NCI-H146 treated with DMSO at 0.1 percent for 48 hours (cell line): ENCODE data around the gene RIBC2.
"Not testable (repeated sequence)": the region's sequence is repeated elsewhere in the genome, so short reads cannot be mapped to it uniquely, and the experiment has no call there.

Experiments used
- DNase-seq: peaks from one replicate; lab custom pipeline; 2025; ENCODE audit not compliant: unreplicated experiment; lab: John Stamatoyannopoulos, UW

The RIBC2 gene

DNA sequence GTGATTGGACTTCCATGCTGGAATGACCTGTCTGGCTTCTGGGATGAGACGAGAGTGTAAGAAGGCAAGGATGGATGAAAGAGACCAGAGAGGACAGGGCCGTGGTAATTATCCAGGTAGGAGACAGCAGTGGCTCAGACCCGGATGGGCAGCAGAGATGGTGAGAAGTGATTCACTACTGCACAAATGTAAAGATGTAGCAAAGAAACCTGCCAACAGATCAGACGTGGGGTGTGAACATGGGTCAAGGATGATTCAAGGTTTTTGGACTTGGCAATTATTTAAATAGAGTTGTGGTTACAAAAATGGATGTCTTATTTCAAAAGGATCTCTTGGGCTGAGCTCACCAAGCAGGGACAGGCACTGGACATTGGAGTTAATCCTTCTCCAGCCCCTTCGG is 32.7 kb downstream of the RIBC2 start:
- DNase-seq = no peak

DNA sequence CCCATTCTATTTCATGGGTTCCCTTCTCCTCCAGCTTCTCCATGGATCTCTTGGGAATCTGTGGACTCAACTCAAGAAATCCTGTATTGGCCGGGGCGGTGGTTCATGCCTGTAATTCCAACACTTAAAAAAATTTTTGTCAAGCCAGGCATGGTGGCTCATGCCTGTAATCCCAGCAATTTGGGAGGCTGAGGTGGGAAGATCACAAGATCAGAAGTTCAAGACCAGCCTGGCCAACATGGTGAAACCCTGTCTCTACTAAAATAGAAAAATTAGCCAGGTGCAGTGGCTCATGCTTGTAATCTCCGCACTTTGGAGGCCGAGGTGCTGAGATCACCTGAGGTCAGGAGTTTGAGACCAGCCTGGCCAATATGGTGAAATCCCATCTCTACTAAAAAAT is 34.1 kb downstream of the RIBC2 start:
- DNase-seq = not testable (repeated sequence)

DNA sequence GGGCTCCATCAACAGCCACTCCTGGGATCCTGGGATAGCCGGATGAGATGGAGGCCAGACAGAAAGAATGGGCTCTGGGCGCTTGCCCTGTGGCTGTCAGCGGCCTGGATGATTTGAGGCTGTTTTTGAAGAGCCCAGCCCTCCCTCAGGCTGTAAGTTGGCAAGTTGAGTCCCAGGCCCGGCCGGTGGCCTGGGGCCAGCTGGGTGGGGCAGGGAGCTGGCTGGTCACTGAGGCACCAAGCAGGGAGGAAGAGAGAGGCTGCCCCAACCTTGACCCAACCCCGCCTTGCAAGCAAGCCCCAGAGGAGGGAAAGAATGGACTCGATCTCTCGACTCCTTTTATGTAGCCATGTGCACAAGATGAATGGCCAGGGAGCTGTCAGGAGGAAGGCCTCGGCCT is 34.9 kb downstream of the RIBC2 start:
- DNase-seq = no peak

DNA sequence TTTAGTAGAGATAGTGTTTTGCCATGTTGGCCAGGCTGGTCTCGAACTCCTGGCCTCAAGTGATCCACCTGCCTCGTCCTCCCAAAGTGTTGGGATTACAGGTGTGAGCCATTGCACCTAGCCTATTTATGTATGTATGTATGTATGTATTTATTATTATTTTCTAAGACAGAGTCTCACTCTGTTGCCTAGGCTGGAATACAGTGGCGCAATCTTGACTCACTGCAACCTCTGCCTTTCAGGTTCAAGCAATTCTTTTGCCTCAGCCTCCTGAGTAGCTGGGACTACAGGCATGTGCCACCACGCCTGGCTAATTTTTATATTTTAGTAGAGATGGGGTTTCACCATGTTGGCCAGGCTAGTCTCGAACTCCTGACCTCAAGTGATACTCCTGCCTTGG is 35.9 kb downstream of the RIBC2 start:
- DNase-seq = not testable (repeated sequence)

DNA sequence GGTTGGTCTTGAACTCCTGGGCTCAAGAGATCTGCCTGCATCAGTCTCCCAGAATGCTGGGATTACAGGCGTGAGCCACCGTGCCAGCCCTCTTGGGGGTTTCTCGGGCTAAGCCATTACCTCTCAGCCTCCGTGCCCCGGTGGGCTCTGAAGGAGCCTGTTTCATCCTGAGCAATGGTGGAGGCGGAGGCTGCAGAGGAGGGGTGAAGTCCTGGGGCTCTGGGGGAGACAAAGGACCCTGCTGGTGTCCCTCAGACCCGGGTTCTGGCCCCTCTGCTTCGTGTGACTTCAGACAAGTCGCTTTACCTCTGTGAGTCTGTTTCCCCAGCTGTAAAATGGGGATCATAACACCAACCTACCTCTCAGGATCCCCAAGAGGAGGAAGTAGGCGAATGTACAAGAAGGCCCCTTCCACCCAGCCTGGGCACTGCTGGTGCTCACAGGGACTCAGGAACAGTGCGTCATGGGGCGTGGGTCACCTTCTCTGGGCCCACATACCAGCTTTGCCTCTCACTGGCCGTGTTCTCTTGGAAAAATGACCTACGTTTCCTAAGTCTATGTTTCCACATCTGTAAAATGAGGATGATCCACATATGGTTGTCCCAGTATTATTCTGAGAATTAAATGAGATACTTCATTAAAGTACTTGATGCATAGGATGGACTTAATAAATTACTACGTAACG is 36.8 kb downstream of the RIBC2 start:
- no peak for DNase-seq

- no peak for DNase-seq
Observed at GRCh38 chr22:45450921-45451651, 37.6 kb downstream of the RIBC2 start.

DNA sequence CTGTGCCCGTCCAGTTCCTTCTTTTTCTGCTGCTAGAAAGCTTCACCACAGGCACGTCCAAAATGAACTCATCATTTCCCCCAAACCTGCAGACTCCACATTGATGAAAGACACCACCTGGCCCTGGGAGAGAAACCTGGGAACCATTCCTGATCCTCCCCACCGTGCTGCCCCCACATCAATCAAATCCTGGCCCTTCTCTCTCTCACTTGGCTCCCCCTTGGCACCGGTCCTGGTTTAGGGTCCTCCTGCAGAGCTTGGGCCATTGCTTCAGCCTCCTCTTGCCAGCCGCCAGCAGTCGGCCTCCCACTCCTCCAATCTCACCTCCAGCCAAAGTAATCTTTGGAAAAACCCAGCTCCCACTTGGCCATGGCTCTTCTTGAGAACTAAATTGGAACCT is 38.5 kb downstream of the RIBC2 start:
- DNase-seq = no peak

GRCh38 chr22:45452565-45453379 is 39.3 kb downstream of the RIBC2 start:
- no peak for DNase-seq

DNA sequence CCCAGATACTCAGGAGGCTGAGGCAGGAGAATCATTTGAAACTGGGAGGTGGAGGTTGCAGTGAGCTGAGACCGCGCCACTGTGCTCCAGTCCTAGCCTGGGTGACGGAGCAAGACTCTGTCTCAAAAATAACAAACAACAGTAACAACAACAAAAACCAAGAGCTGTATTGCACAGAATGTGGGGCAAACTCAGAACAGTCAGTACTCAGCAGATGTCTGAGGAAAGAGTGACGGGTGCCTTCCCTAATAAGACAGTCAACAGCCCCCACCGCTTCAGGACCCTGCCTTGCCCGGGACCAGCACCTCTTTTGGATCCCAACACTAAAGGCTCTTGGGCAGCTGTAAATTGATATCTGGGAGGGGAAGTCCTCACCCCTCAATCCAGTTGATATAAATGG is 40.3 kb downstream of the RIBC2 start:
- DNase-seq = no peak

- no peak for DNase-seq
Observed at GRCh38 chr22:45454275-45454674, 40.8 kb downstream of the RIBC2 start.

DNA sequence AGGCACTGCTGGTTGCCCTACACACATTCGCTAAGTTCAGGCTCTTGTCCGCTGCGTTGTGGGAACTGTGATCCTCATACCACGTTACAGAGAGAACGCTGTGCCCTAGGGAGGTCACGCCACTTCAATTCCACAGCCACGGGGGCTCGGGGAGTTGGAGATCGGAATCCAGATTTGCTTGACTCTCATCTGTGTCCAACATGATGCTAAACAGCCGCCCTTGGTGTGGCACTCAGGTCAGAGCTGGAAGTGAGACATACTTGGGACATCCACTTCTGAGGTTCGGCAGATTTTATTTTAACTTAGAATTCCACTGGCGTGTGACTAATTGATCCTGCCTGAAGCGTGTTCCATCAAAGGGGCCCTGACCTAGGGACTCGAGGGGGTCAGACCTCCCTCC is 41.7 kb downstream of the RIBC2 start:
- DNase-seq = no peak

- DNase-seq = no peak
Observed at GRCh38 chr22:45455621-45456020, 42.1 kb downstream of the RIBC2 start.

DNA sequence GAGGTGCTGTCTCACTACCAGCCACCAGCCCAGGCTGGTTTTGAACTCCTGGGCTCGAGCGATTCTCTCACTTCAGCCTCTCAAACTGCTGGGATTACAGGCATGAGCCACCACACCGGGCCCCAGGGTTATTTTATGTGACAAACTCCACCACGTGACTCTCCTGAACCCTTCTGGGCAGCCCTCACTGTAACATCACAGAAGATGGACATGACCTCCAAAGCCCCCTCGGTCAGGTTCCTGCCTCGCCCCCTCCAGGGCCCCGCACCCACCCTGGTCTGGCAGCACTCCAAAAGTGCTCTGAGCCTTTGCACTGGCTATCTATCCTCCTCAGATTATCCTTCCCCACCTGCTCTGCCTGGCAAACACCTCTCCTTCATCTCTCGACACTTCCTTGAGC is 43.3 kb downstream of the RIBC2 start:
- DNase-seq = no peak

GRCh38 chr22:45458532-45458931 is 45.0 kb downstream of the RIBC2 start:
- DNase-seq = no peak

DNA sequence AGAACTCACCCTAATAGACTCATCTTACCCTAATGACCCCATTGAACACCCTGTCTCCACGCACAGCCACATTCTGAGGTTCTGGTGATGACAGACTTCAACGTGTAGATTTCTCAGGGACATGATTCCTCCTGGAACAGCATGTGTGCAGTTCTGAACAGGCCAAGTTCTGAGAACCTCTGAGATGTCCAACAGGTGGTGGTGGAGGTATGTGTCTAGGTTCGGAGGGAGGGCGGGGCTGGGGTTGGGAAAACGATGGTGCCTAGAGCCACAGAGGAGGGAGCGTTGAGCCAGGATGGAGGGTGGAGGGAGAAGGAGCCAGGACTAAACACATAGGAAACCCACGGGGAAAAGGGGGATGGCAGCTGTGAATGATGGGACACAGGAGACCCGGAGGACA is 45.7 kb downstream of the RIBC2 start:
- no peak for DNase-seq

- no peak for DNase-seq
Observed at GRCh38 chr22:45460288-45461109, 47.0 kb downstream of the RIBC2 start.

- DNase-seq = no peak
Observed at GRCh38 chr22:45462034-45462655, 48.7 kb downstream of the RIBC2 start.

DNA sequence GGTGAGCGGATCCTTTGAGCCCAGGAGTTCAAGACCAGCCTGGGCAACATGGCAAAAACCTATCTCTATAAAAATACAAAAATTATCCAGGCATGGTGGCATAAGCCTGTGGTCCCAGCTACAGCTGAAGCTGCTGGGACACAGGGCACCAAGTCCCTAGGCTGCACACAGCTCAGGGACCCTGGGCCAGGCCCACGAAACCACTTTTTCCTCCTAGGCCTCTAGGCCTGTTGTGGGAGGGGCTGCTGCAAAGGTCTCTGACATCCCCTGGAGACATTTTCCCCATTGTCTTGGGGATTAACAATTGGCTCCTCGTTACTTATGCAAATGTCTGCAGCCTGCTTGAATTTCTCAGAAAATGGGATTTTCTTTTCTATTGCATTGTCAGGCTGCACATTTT is 50.2 kb downstream of the RIBC2 start:
- DNase-seq = not testable (repeated sequence)

DNA sequence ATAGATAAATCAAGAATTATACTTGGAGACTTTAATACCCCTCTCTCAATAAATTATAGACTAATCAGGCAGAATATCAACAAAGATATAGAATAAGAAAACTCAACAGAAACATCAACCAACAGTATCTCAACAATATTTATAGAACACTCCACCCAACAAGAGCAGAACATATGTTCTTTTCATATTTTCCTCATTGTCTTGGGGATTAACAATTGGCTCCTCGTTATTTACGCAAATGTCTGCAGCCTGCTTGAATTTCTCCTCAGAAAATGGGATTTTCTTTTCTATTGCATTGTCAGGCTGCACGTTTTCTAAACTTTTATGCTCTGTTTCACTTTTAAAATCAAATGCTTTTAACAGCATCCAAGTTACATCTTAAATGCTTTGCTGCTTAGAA is 52.1 kb downstream of the RIBC2 start:
- DNase-seq = no peak

DNA sequence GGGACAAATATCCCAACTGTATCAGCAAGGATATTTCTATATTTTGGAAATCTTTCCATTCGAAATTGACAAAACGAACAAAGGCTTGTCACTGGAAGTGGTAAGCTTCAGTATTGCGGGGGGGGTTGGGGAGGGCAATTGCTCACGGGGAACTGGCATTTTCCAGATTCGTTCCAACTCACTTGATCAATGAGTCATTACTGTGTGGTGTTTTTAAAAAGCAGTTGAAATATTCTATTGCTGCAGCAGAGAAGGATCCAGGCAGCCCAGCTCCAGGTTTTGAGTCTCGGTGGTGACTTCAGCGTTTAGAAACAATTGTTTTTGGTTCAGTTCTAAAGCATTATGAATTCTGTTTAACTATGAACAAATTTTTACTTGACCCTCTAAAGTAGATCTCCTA is 55.4 kb downstream of the RIBC2 start:
- no peak for DNase-seq
